HepG2 (cell line): ENCODE results near the gene GRHL1. TPM values are rescaled to one million over a fixed set of nuclear protein-coding genes. Genes with fewer than 3 reads are reported as not detected.
A peak's percentile ranks its signal among the peaks of the same experiment; 100 is the strongest.

Source experiments
- AHR ChIP-seq: IDR thresholded peaks from 2 replicates; pipeline ENCODE4 v1.6.1; 2018; ENCODE audit warnings: missing genetic modification reagents, missing compliant biosample characterization
- ARNT ChIP-seq: fragments of 450-650 bp; IDR thresholded peaks from 2 replicates; pipeline ENCODE4 v1.6.1; 2017
- CERS6 ChIP-seq: sonication (generic); formaldehyde crosslinking; IDR thresholded peaks from 2 replicates; pipeline ENCODE4 v1.5.0; 2020; ENCODE audit warnings: missing genetic modification reagents
- IRF9 ChIP-seq: sonication (generic); formaldehyde crosslinking; IDR thresholded peaks from 2 replicates; pipeline ENCODE4 v1.8.0; 2022; ENCODE audit warnings: missing genetic modification reagents, mild to moderate bottlenecking, borderline replicate concordance
- JARID2 ChIP-seq: sonication (generic); formaldehyde crosslinking; IDR thresholded peaks from 2 replicates; pipeline ENCODE4 v1.8.1; 2023; ENCODE audit warnings: missing genetic modification reagents, inconsistent platforms; ENCODE audit not compliant: insufficient replicate concordance
- KDM3A ChIP-seq: IDR thresholded peaks from 2 replicates; pipeline ENCODE4 v1.6.1; 2018; ENCODE audit warnings: low read depth, missing compliant biosample characterization
- MTF2 ChIP-seq: sonication (generic); formaldehyde crosslinking; IDR thresholded peaks from 2 replicates; pipeline ENCODE4 v1.5.0; 2020; ENCODE audit warnings: missing genetic modification reagents, borderline replicate concordance
- PAWR ChIP-seq: sonication (generic); formaldehyde crosslinking; IDR thresholded peaks from 2 replicates; pipeline ENCODE4 v1.4.0; 2020; ENCODE audit warnings: missing genetic modification reagents, mild to moderate bottlenecking, borderline replicate concordance
- SOX5 ChIP-seq: IDR thresholded peaks from 2 replicates; pipeline ENCODE4 v1.6.1; 2016; ENCODE audit warnings: borderline replicate concordance
- TARDBP ChIP-seq: sonication (generic); formaldehyde crosslinking; IDR thresholded peaks from 2 replicates; pipeline ENCODE4 v1.8.0; 2022; ENCODE audit warnings: mild to moderate bottlenecking, missing genetic modification reagents
- TBL1XR1 ChIP-seq: fragments of 150-350 bp; IDR thresholded peaks from 2 replicates; pipeline ENCODE4 v1.6.1; 2014; ENCODE audit warnings: borderline replicate concordance, low read length; ENCODE audit not compliant: partially characterized antibody
- TEAD2 ChIP-seq: sonication (generic); formaldehyde crosslinking; IDR thresholded peaks from 2 replicates; pipeline ENCODE4 v1.9.0; 2021; ENCODE audit warnings: missing genetic modification reagents
- TOPORS ChIP-seq: sonication (generic); formaldehyde crosslinking; IDR thresholded peaks from 2 replicates; pipeline ENCODE4 v1.8.0; 2023; ENCODE audit warnings: mild to moderate bottlenecking, missing genetic modification reagents
- TSC22D2 ChIP-seq: sonication (generic); formaldehyde crosslinking; IDR thresholded peaks from 2 replicates; pipeline ENCODE4 v1.5.1; 2020; ENCODE audit warnings: missing genetic modification reagents, mild to moderate bottlenecking, borderline replicate concordance
- UBTF ChIP-seq: sonication (generic); formaldehyde crosslinking; IDR thresholded peaks from 2 replicates; pipeline ENCODE4 v1.4.0; 2020; ENCODE audit warnings: mild to moderate bottlenecking, missing genetic modification reagents
- ZC3H4 ChIP-seq: sonication (generic); formaldehyde crosslinking; IDR thresholded peaks from 2 replicates; pipeline ENCODE4 v1.4.0; 2020; ENCODE audit warnings: missing genetic modification reagents, borderline replicate concordance
- ZNF20 ChIP-seq: sonication (generic); formaldehyde crosslinking; IDR thresholded peaks from 2 replicates; pipeline ENCODE4 v1.4.0; 2020; ENCODE audit warnings: mild to moderate bottlenecking, moderate library complexity, missing genetic modification reagents
- ZNF296 ChIP-seq: sonication (generic); formaldehyde crosslinking; conservative IDR thresholded peaks from 2 replicates; pipeline ENCODE4 v1.5.0; 2020; ENCODE audit warnings: mild to moderate bottlenecking, missing genetic modification reagents
- ZNF333 ChIP-seq: sonication (generic); formaldehyde crosslinking; IDR thresholded peaks from 2 replicates; pipeline ENCODE4 v1.4.0; 2020; ENCODE audit warnings: mild to moderate bottlenecking, missing genetic modification reagents, borderline replicate concordance
- ZNF558 ChIP-seq: sonication (generic); formaldehyde crosslinking; IDR thresholded peaks from 2 replicates; pipeline ENCODE4 v1.9.0; 2022; ENCODE audit warnings: mild to moderate bottlenecking, missing genetic modification reagents, borderline replicate concordance
- ZNF891 ChIP-seq: sonication (generic); formaldehyde crosslinking; IDR thresholded peaks from 2 replicates; pipeline ENCODE4 v1.5.0; 2020; ENCODE audit warnings: mild to moderate bottlenecking, missing genetic modification reagents
- ZSCAN22 ChIP-seq: sonication (generic); formaldehyde crosslinking; IDR thresholded peaks from 2 replicates; pipeline ENCODE4 v1.4.0; 2020; ENCODE audit warnings: mild to moderate bottlenecking, missing genetic modification reagents
- ZZZ3 ChIP-seq: sonication (generic); formaldehyde crosslinking; IDR thresholded peaks from 2 replicates; pipeline ENCODE4 v1.4.0; 2020; ENCODE audit warnings: missing genetic modification reagents, mild to moderate bottlenecking, borderline replicate concordance
- polyA plus RNA-seq, 8 experiments: library from polyadenylated mRNA; depleted of rRNA in 3 of 8; stranded (reverse) in 7 of 8; unstranded in 1 of 8; fragments of >200 nt; fragmentation: Illumina TruSeq in 4 of 8; extraction: Trizol in 4 of 8; gene quantifications; 2 replicates each; pipeline versions ENCODE4 v1.2.1 to v1.2.3, GENCODE V29; 2011 to 2016; ENCODE audit warnings: low read depth in 4 of 8, missing spikeins in 1 of 8, mixed read lengths in 1 of 8; ENCODE audit not compliant: insufficient read depth in 1 of 8
- total RNA-seq, 5 experiments: library from RNA; depleted of rRNA; stranded (reverse); fragments of >200 nt; fragmentation: Illumina TruSeq; extraction: Trizol; gene quantifications; 2 replicates each; pipeline ENCODE4 v1.2.3, GENCODE V29; 2016; ENCODE audit warnings: low read depth in 1 of 5
- TF ChIP-seq, protein P1 (sequence below): sonication (generic); formaldehyde crosslinking; IDR thresholded peaks from 2 replicates; pipeline ENCODE4 v1.8.0; 2022; ENCODE audit warnings: low read depth, missing genetic modification reagents
- TF ChIP-seq, protein P2 (sequence below): sonication (generic); formaldehyde crosslinking; IDR thresholded peaks from 2 replicates; pipeline ENCODE4 v1.9.0; 2022; ENCODE audit warnings: missing genetic modification reagents, mild to moderate bottlenecking, borderline replicate concordance

GRHL1 gene
- total and polyA plus RNA-seq, 2 of the 13 experiments (the other 11 are each of a cell fraction or from before 2014, with no cell fraction given), result 9.3 to 12.0 TPM

DNA sequence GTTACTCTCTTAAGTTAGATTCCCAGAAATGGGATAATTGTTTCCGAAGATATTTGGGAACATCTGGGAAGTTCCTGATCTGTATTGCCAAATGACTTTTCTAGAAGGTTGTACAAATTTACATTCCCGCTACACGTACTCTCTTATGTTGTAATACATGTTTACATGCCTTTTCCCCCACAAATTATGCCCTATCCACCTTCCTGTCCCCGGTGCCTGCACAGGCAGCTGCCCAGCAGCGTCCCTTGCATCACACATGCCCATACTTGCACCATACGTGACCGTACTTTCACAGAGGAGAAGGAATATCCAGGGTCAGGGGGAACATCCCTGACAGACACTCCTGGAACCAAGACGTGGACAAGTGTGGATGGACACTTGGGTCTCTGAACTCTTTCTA, 67.7 kb downstream of the GRHL1 start (continued):
- TF ChIP-seq, protein P1, sequence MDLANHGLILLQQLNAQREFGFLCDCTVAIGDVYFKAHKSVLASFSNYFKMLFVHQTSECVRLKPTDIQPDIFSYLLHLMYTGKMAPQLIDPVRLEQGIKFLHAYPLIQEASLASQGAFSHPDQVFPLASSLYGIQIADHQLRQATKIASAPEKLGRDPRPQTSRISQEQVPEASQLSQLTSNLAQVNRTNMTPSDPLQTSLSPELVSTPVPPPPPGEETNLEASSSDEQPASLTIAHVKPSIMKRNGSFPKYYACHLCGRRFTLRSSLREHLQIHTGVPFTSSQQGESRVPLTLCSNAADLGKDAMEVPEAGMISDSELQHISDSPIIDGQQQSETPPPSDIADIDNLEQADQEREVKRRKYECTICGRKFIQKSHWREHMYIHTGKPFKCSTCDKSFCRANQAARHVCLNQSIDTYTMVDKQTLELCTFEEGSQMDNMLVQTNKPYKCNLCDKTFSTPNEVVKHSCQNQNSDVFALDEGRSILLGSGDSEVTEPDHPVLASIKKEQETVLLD (CRISPR knock-in tag), result no peak
- TF ChIP-seq TBL1XR1 (peak; percentile 93), SOX5 (CRISPR knock-in tag) (peak; percentile 33; the same call in 1 of the 2 replicates), JARID2 (CRISPR knock-in tag) (no peak), TOPORS (no peak), ZNF333 (CRISPR knock-in tag) (no peak), TEAD2 (no peak), CERS6 (CRISPR knock-in tag) (no peak), MTF2 (CRISPR knock-in tag) (no peak), PAWR (CRISPR knock-in tag) (no peak), ZZZ3 (CRISPR knock-in tag) (no peak), ZC3H4 (CRISPR knock-in tag) (no peak), UBTF (no peak; the same call in 1 of the 2 replicates), ZNF296 (CRISPR knock-in tag) (no peak), ARNT (no peak), TARDBP (no peak), AHR (CRISPR knock-in tag) (no peak), ZNF558 (CRISPR knock-in tag) (no peak), ZNF20 (CRISPR knock-in tag) (no peak), IRF9 (CRISPR knock-in tag) (no peak), TSC22D2 (CRISPR knock-in tag) (no peak), KDM3A (CRISPR knock-in tag) (no peak), ZSCAN22 (no peak), ZNF891 (CRISPR knock-in tag) (no peak)
- TF ChIP-seq, protein P2, sequence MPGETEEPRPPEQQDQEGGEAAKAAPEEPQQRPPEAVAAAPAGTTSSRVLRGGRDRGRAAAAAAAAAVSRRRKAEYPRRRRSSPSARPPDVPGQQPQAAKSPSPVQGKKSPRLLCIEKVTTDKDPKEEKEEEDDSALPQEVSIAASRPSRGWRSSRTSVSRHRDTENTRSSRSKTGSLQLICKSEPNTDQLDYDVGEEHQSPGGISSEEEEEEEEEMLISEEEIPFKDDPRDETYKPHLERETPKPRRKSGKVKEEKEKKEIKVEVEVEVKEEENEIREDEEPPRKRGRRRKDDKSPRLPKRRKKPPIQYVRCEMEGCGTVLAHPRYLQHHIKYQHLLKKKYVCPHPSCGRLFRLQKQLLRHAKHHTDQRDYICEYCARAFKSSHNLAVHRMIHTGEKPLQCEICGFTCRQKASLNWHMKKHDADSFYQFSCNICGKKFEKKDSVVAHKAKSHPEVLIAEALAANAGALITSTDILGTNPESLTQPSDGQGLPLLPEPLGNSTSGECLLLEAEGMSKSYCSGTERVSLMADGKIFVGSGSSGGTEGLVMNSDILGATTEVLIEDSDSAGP (CRISPR knock-in tag), result no peak
